Transverse colon (tissue), 4 donors: ENCODE results near the gene CYP1A2. TPM values are rescaled to one million over a fixed set of nuclear protein-coding genes. Genes with fewer than 3 reads are reported as not detected.

Experiments used
- DNase-seq: peaks from one replicate; pipeline ENCODE4 v3.0.0-alpha.2; 2019
- H3K27ac ChIP-seq, 4 donors: fragments of 200-600 bp; sonication (generic); 2 replicates each; pipeline ENCODE4 v1.5.1; 2016 to 2018; ENCODE audit warnings: inconsistent platforms in 4 of 4
- H3K27me3 ChIP-seq: fragments of 200-600 bp; sonication (generic); 2 replicates; pipeline ENCODE4 v1.5.1; 2017; ENCODE audit warnings: inconsistent platforms
- H3K36me3 ChIP-seq, 4 donors: fragments of 200-600 bp; sonication (generic); 2 replicates each; pipeline ENCODE4 v1.5.1; 2017 to 2019; ENCODE audit warnings: inconsistent platforms in 4 of 4
- H3K4me1 ChIP-seq, 4 donors: fragments of 200-600 bp; sonication (generic); 2 replicates each; pipeline ENCODE4 v1.5.1; 2017 to 2020; ENCODE audit warnings: inconsistent platforms in 4 of 4
- H3K4me3 ChIP-seq, 4 donors: fragments of 200-600 bp; sonication (generic); 1 replicate in 1 of 4; 2 replicates in 3 of 4; pipeline versions ENCODE4 v1.5.1 to v1.6.1; 2017 to 2019; ENCODE audit warnings: inconsistent platforms in 4 of 4
- H3K9me3 ChIP-seq, 2 donors: fragments of 200-600 bp; sonication (generic); 2 replicates each; pipeline ENCODE4 v1.5.1; 2017 to 2019; ENCODE audit warnings: inconsistent platforms in 2 of 2
- EP300 ChIP-seq: sonication (generic); formaldehyde crosslinking; IDR thresholded peaks from one replicate; pipeline ENCODE4 v1.6.1; 2017; ENCODE audit warnings: antibody characterized with exemption, low read depth
- POLR2A ChIP-seq: fragments of 450-650 bp; IDR thresholded peaks from one replicate; pipeline ENCODE4 v1.6.1; 2016; ENCODE audit warnings: antibody characterized with exemption, mild to moderate bottlenecking, moderate library complexity
- POLR2AphosphoS5 ChIP-seq, 3 donors: sonication (generic); formaldehyde crosslinking; IDR thresholded peaks; one replicate each; pipeline ENCODE4 v1.6.1; 2016; ENCODE audit warnings: antibody characterized with exemption in 3 of 3
- WGBS, 2 donors: methylation state at CpG; one replicate each; pipeline ENCODE4 v1.1.5; 2018; ENCODE audit warnings: low coverage in 1 of 2; 5-methylcytosine and 5-hydroxymethylcytosine counted together
- in situ Hi-C, 4 donors: fragments of 200-750 bp; cut with MboI; loops; one replicate each; pipeline versions ENCODE4 v1.15.0 to v1.15.1; 2017; ENCODE audit warnings: low sequenced_read_pairs in 3 of 4, low pct_ligation_motif_present in 1 of 4, low pct_unique_long_range_greater_than_20kb in 1 of 4
- intact Hi-C: fragments of 100-400 bp; cut with DNase I; formaldehyde crosslinking; loops from one replicate; pipeline ENCODE4 v1.15.1; 2023; ENCODE audit warnings: low total_unique reads
- total RNA-seq, 4 donors: library from RNA; depleted of rRNA; stranded (reverse); fragments of >200 nt; gene quantifications; one replicate each; pipeline ENCODE4 v1.1.0, GENCODE V29; 2016
- TF ChIP-seq, protein P1 (sequence below), 5 experiments: fragments of 200-600 bp in 3 of 5; fragments of 450-650 bp in 2 of 5; sonication (generic) in 3 of 5; IDR thresholded peaks; 1 replicate in 2 of 5; 2 replicates in 3 of 5; pipeline ENCODE4 v1.5.1; 2016 to 2017; ENCODE audit warnings: antibody characterized with exemption in 5 of 5, inconsistent platforms in 3 of 5, mild to moderate bottlenecking in 2 of 5, moderate library complexity in 1 of 5

The CYP1A2 gene, protein sequence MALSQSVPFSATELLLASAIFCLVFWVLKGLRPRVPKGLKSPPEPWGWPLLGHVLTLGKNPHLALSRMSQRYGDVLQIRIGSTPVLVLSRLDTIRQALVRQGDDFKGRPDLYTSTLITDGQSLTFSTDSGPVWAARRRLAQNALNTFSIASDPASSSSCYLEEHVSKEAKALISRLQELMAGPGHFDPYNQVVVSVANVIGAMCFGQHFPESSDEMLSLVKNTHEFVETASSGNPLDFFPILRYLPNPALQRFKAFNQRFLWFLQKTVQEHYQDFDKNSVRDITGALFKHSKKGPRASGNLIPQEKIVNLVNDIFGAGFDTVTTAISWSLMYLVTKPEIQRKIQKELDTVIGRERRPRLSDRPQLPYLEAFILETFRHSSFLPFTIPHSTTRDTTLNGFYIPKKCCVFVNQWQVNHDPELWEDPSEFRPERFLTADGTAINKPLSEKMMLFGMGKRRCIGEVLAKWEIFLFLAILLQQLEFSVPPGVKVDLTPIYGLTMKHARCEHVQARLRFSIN
- total RNA-seq, result not detected

DNA sequence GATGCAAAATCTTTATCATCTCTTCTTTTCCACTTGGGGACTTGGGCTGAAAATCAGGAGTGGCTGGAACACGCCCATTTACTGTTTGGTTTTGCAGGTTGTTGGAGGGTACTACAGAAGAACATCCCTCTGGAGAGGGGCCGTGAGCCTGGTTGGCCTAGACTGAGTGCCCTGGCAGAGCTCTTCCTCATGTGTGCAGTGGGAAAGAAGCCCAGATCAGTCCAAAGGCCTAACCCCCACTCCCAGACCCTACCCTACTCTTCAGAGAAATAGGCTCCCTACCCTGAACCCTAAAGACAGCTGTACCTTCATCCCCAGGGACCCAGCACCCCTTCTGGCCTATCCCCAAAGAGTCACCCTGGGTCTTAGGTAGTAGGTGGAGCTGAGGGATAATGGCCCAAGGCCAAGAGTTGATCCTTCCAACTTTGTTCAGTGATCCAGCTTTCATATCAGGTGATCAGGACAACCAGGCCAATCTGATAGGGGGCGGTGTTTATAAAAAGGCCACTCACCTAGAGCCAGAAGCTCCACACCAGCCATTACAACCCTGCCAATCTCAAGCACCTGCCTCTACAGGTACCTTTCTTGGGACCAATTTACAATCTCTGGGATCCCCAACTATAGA is at the start of gene CYP1A2:
CYP1A2 (plus strand) TSS at position 524 of the 625 bp plus-strand sequence. CDS start 894 bp downstream, outside the sequence.
- Histone ChIP-seq H3K9me3 (no peaks in the 10 kb centered on the region), H3K27ac (no peak within 1 kb of the TSS), H3K4me3 (no peak within 1 kb of the TSS), H3K4me1 (no peaks in the 10 kb centered on the region), H3K27me3 (no peaks in the 10 kb centered on the region), H3K36me3 (no peaks in the 10 kb centered on the region)
- intact Hi-C loops (no loop called here), in situ Hi-C loops (no loop called here)
- DNase-seq, result no peak
- WGBS, 2 donors, result 88% methylated on average over 3 of the region's 3 CpGs; no CpG with 5 or more reads in 1 of the 2 donors
- TF ChIP-seq POLR2A (no peak), EP300 (no peak), POLR2AphosphoS5 (IDR thresholded peaks at IDR 0.05) (no peak)
- TF ChIP-seq, protein P1, sequence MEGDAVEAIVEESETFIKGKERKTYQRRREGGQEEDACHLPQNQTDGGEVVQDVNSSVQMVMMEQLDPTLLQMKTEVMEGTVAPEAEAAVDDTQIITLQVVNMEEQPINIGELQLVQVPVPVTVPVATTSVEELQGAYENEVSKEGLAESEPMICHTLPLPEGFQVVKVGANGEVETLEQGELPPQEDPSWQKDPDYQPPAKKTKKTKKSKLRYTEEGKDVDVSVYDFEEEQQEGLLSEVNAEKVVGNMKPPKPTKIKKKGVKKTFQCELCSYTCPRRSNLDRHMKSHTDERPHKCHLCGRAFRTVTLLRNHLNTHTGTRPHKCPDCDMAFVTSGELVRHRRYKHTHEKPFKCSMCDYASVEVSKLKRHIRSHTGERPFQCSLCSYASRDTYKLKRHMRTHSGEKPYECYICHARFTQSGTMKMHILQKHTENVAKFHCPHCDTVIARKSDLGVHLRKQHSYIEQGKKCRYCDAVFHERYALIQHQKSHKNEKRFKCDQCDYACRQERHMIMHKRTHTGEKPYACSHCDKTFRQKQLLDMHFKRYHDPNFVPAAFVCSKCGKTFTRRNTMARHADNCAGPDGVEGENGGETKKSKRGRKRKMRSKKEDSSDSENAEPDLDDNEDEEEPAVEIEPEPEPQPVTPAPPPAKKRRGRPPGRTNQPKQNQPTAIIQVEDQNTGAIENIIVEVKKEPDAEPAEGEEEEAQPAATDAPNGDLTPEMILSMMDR (IDR thresholded peaks at IDR 0.05), result no peak

- in situ Hi-C loops, result no loop called here
- TF ChIP-seq EP300 (no peak), POLR2AphosphoS5 (IDR thresholded peaks at IDR 0.05) (no peak), POLR2A (no peak)
- TF ChIP-seq, protein P1 (IDR thresholded peaks at IDR 0.05), result no peak
- Histone ChIP-seq H3K27ac (no peak overlapping the region), H3K4me1 (no peaks in the 10 kb centered on the region), H3K4me3 (no peak overlapping the region), H3K9me3 (no peaks in the 10 kb centered on the region), H3K27me3 (peaks cover 25% of the 10 kb centered on the region), H3K36me3 (no peaks in the 10 kb centered on the region)
- WGBS, 2 donors, result 30 to 58% methylated on average over 1 of the region's 1 CpG
- intact Hi-C loops, result no loop called here
- DNase-seq, result no peak
These were observed 39.6 kb upstream of the CYP1A2 start for GRCh38 chr15:74709011-74709410.

DNA sequence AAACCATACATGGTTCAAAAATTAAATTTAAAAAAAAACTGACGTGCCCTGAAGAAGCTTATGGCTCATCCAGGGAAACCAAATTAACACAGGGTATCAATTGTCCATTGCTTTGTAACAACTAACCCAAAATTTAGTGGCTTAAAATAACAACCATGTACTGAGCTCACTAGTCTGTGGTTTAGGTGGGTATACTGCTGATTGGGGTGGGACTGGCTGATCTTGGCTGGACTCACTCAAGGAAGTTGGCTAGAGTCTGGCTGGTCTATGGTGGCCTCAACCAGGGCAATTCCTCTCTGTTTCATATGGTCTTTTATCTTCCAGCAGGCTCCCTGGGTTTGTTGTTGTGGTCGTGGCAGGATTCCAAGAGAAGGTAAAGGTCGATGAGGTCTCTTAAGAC is 38.8 kb upstream of the CYP1A2 start:
- H3K27ac ChIP-seq, result no peak overlapping the region
- no peaks in the 10 kb centered on the region for H3K9me3 ChIP-seq
- intact Hi-C loops (no loop called here), in situ Hi-C loops (no loop called here)
- no peaks in the 10 kb centered on the region for H3K4me1 ChIP-seq
- peaks cover 16% of the 10 kb centered on the region for H3K27me3 ChIP-seq
- 43 to 56% methylated on average over 2 to 3 of the region's 3 CpGs for WGBS, 2 donors
- TF ChIP-seq POLR2AphosphoS5 (IDR thresholded peaks at IDR 0.05) (no peak), POLR2A (no peak)
- TF ChIP-seq, protein P1 (IDR thresholded peaks at IDR 0.05), result no peak
- DNase-seq, result no peak
- H3K4me3 ChIP-seq, result no peak overlapping the region
- no peaks in the 10 kb centered on the region for H3K36me3 ChIP-seq

DNA sequence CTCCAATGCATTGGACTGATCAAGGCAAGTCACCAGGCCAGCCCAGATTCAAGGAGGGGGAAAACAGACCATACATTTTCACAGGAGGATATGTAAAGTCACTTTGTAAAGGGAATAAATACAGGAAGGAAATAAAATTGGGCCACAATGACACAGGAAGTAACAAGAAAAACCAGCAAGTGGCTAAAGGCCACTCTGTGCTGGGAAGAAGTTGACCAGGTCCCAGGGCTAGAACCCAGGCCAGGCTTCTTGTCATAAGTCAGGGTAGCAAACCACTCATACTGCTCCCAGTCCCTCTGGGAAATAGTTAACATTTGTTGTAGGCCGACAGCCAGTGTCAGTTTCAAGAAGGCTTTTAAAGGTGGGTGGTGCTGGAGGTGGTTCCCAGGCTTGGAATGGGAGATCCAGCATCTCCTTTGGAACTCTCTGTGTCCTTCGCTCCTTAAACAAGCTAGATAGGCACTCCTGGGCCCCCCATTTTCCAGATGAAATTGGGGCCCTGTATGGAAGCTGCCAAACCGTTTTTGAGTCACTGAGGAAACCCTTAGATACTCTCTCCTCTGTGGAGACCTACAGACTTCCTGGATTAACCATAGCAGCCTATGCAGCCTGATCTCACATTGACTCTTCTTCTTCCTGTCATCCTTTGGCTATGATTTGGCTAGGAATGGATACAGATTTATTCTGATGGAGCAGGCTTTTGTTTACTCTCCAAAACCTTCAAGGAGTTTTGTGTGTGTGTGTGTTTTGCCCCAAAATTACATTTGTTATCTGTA is 38.1 kb upstream of the CYP1A2 start:
- intact Hi-C loops, result no loop called here
- H3K4me3 ChIP-seq, result no peak overlapping the region
- in situ Hi-C loops, result no loop called here
- peaks cover 12% of the 10 kb centered on the region for H3K27me3 ChIP-seq
- no peaks in the 10 kb centered on the region for H3K9me3 ChIP-seq
- WGBS, 2 donors, result 20 to 45% methylated on average over 1 to 3 of the region's 3 CpGs
- no peak for DNase-seq
- H3K4me1 ChIP-seq, result no peaks in the 10 kb centered on the region
- H3K36me3 ChIP-seq, result no peaks in the 10 kb centered on the region
- TF ChIP-seq EP300 (no peak), POLR2AphosphoS5 (IDR thresholded peaks at IDR 0.05) (no peak), POLR2A (no peak)
- TF ChIP-seq, protein P1 (IDR thresholded peaks at IDR 0.05), result no peak
- no peak overlapping the region for H3K27ac ChIP-seq
